BJ (cell line): Measurements from ENCODE around the gene SCAF4. TPM values are rescaled to one million over a fixed set of nuclear protein-coding genes. Genes with fewer than 3 reads are reported as not detected.
A peak's percentile ranks its signal among the peaks of the same experiment; 100 is the strongest.
"Not testable (repeated sequence)": the region's sequence is repeated elsewhere in the genome, so short reads cannot be mapped to it uniquely, and the experiment has no call there.

Experiments
- CTCF ChIA-PET: fragments of 350-600 bp; formaldehyde crosslinking; extraction: SDS; loops from one replicate; lab custom pipeline; 2021; ENCODE audit warnings: antibody characterized with exemption, inconsistent platforms; lab: Yijun Ruan, JAX
- POLR2A ChIA-PET: fragments of 300-600 bp; sonication (Branson Sonifier 250); formaldehyde crosslinking; extraction: SDS; loops from one replicate; lab custom pipeline; 2021; ENCODE audit warnings: antibody characterized with exemption; lab: Charles Lee
- DNase-seq: peaks from one replicate; pipeline ENCODE4 v3.0.0-alpha.2; 2011; ENCODE audit warnings: low read depth
- H3K27me3 ChIP-seq: 2 replicates; pipeline ENCODE4 v1.6.0; 2011; ENCODE audit warnings: low read length; ENCODE audit not compliant: control insufficient read depth, insufficient read depth
- H3K36me3 ChIP-seq: 2 replicates; pipeline ENCODE4 v1.5.1; 2011; ENCODE audit warnings: low read length; ENCODE audit not compliant: control insufficient read depth, insufficient read depth
- H3K4me3 ChIP-seq: 2 replicates; pipeline ENCODE4 v1.5.1; 2011; ENCODE audit warnings: low read depth, mild to moderate bottlenecking, control low read depth, low read length
- polyA plus RNA-seq: library from polyadenylated mRNA; depleted of rRNA; stranded (reverse); fragments of >200 nt; gene quantifications from 2 replicates; pipeline ENCODE4 v1.2.3, GENCODE V29; 2011
- TF ChIP-seq, protein P1 (sequence below): IDR thresholded peaks from 2 replicates; pipeline ENCODE4 v1.5.1; 2011; ENCODE audit warnings: low read depth, mild to moderate bottlenecking, control low read depth, inconsistent platforms, low read length, moderate library complexity; ENCODE audit not compliant: insufficient read depth

The SCAF4 gene
- polyA plus RNA-seq, 1 experiment = 4.1 TPM

DNA sequence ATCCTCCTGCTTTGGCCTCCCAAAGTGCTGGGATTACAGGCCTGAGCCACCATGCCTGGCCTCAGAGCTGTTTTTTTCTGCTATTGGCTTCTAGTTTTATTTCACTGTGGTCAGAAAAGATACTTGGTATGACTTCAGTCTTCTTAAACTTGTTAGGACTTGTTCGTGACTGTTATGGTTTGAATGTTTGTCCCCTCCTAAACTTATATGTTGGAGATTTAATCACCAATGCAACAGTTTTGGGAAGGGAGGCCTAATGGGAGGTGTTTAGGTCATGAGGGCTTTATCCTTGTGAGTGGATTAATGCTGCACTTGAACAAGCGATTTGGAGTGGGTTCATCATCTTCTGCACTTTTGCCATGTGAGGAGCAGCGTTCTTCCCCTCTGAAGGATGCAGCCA is 96.9 kb downstream of the SCAF4 start:
- TF ChIP-seq, protein P1, sequence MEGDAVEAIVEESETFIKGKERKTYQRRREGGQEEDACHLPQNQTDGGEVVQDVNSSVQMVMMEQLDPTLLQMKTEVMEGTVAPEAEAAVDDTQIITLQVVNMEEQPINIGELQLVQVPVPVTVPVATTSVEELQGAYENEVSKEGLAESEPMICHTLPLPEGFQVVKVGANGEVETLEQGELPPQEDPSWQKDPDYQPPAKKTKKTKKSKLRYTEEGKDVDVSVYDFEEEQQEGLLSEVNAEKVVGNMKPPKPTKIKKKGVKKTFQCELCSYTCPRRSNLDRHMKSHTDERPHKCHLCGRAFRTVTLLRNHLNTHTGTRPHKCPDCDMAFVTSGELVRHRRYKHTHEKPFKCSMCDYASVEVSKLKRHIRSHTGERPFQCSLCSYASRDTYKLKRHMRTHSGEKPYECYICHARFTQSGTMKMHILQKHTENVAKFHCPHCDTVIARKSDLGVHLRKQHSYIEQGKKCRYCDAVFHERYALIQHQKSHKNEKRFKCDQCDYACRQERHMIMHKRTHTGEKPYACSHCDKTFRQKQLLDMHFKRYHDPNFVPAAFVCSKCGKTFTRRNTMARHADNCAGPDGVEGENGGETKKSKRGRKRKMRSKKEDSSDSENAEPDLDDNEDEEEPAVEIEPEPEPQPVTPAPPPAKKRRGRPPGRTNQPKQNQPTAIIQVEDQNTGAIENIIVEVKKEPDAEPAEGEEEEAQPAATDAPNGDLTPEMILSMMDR = no peak
- Histone ChIP-seq H3K36me3 (no peaks in the 10 kb centered on the region), H3K4me3 (no peak overlapping the region), H3K27me3 (no peaks in the 10 kb centered on the region)
- POLR2A ChIA-PET = no interaction called here
- CTCF ChIA-PET = no interaction called here
- no peak for DNase-seq

DNA sequence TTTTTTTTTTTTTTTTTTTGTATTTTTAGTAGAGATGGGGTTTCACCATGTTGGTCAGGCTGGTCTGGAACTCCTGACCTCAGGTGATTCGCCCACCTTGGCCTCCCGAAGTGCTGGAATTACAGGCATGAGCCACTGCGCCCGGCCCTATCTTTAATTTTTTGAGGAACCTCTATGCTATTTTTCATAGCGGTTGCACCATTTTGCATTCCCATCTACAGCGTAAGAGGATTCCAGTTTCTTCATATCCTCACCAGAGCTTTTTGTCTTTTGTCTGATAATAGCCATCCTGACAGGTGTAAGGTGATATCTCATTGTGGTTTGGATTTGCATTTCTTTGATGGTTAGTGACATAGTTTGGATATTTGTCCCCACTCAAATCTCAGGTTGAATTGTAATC is 100.0 kb downstream of the SCAF4 start:
- H3K27me3 ChIP-seq, POLR2A ChIA-PET, H3K36me3 ChIP-seq, H3K4me3 ChIP-seq, CTCF ChIA-PET, DNase-seq: not testable (repeated sequence)

DNA sequence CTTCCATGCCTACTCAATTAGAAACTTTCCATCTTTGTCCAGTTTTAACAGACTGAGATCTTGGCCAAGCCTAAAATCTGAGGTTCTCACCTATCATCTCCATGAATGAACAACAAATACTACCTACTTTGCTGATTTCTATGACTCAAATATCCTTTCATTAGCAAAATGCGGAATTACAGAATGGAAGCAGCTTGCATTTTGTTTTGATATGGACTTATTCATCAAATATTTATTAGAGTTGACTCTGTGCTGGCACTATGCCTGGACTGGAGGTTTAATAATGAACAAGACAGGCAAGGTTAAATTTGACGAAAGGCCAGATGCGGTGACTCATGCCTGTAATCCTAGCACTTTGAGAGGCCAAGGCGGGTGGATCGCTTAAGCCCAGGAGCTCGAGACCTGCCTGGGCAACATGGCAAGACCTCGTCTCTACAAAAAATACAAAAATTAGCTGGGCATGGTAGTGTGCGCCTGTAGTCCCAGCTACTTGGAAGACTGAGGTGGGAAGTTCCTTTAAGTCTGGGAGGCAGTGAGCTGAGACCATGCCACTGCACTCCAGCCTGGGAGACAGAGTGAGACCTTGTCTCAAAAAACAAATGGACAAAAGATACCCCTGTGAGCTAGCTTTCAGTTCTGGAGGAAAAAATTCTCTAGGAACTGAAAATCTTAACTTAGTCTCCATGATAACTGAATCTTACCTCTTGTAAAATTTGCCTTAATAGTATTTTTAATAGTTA is 101.8 kb downstream of the SCAF4 start:
- Histone ChIP-seq H3K27me3 (no peaks in the 10 kb centered on the region), H3K4me3 (no peak overlapping the region), H3K36me3 (no peaks in the 10 kb centered on the region)
- DNase-seq = peak; percentile 7
- TF ChIP-seq, protein P1 = no peak
- CTCF ChIA-PET = no interaction called here
- POLR2A ChIA-PET = no interaction called here

DNA sequence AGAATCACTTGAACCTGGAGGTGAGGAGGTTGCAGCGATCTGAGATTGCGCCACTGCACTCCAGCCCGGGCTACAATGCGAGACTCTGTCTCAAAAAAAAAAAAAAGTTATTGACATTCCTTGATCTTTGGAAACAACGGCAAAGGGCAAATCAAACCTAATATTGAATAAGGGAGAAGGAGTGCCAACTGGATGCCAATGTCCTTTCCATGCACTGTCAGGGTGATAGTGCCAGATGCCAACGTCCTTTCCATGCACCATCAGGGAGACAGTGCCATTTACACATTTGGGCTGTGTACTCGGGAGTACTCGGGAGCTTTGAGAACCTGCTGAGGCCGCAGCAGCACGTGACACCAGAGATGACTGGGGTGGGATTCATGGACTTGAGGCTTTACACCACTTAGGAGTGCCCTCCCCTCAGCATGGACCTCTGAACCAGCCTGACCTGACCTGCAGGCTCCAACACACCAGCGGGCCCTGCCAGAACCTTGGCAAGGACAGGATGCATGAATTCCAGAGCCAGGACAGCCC is 106.9 kb downstream of the SCAF4 start:
- ChIA-PET CTCF (no interaction called here), POLR2A (no interaction called here)

DNA sequence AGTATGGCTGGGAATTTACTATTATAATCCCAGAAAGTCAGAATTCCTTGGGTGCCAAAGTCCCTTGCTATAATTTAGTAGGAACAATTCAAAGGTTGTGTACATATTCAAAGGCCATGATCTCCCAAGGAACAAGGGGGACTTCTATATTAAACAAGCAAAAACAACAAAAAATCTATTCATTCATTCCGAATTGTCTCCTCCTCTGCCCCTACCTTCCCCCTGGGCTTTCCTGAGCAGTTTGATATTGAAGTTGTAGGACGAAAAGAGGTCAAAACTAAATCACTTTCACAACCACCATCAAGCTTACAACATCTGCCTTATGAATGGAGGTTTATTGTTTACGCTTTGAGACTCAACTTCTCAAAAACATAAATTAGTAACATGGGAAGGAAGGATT is 107.7 kb downstream of the SCAF4 start:
- ChIA-PET CTCF (interaction anchor here (0.6 kb wide), 1 partner anchor 10 kb away, joined by 3 read pairs; no protein-coding TSS in a partner anchor), POLR2A (no interaction called here)
- DNase-seq = no peak

More for the DNA sequence above, 106.9 kb downstream of the SCAF4 start:
- TF ChIP-seq, protein P1 = no peak
- Histone ChIP-seq H3K27me3 (no peaks in the 10 kb centered on the region), H3K4me3 (no peak overlapping the region), H3K36me3 (no peaks in the 10 kb centered on the region)
- no peak for DNase-seq

More for the DNA sequence above, 107.7 kb downstream of the SCAF4 start:
- Histone ChIP-seq H3K4me3 (no peak overlapping the region), H3K36me3 (no peaks in the 10 kb centered on the region), H3K27me3 (no peaks in the 10 kb centered on the region)
- TF ChIP-seq, protein P1 = no peak
